OCI-M2 (cell line): ENCODE results near the gene UNC13C.
"Not testable (repeated sequence)": the region's sequence is repeated elsewhere in the genome, so short reads cannot be mapped to it uniquely, and the experiment has no call there.

Experiments
- DNase-seq: peaks from one replicate; lab custom pipeline; 2025; ENCODE audit not compliant: unreplicated experiment; lab: John Stamatoyannopoulos, UW

Gene UNC13C

DNA sequence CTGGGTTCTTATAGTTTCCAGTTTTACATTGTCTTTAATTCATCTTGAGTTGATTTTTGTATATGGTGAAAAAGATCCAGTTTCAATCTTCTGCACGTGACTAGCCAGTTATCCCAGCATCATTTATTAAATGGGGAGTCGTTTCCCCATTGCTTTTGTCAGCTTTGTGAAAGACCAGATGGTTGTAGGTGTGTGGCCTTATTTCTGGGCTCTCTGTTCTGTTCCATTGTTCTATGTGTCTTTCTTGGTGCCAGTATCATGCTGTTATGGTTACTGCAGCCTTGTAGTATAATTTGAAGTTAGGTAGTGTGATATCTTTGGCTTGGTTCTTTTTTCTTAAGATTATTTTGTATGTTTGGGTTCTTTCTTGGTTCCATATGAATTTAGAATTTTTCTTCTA lies 432.2 kb downstream of the UNC13C start:
- DNase-seq = no peak

DNA sequence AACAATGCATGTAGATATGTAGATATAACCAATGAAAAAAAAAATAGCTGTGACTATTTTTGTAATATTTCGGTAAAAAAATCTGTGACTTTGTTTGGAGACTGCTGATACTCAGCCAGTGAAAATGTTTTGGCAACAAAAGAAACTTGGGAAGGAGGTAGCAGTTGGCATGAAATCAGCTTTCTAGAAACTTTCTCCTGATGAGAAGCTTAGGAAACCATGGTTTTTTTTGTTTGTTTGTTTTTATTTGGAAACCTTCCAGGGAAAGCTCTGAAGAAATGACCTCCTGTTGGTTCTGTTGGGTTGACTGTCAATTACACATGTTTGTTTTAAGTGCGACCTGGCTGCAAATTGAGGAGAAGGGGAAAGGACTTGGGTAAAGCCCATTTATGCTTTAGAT lies 445.9 kb downstream of the UNC13C start:
- DNase-seq = no peak

DNA sequence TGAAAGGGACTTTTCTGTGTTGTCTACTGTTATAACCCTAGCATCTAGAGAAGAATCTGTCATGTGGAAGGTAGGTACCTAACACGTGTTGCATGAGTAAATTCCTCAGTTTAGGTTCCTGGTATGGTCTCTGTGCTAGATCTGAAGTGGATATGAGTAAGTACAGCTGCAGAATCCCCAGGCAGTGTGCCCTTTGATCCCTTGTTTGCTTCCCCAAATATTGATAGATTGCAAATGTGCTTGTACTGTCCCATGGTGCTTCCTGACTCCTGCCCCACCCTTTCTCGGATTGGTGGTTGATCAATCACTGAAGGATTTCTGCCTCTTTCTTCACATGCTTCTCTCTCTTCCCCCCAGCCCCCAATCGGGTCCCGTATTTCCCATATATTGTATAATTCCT lies 450.4 kb downstream of the UNC13C start:
- DNase-seq = no peak

DNA sequence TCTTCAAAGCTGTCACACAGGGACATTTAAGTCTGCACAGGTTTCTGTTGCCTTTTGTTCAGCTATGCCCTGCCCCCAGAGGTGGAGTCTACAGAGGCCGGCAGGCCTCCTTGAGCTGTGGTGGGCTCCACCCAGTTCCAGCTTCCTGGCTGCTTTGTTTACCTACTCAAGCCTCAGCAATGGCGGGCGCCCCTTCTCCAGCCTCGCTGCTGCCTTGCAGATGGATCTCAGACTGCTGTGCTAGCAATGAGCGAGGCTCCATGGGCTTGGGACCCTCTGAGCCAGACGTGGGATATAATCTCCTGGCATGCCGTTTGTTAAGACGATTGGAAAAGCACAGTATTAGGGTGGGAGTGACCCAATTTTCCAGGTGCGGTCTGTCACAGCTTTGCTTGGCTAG lies 472.0 kb downstream of the UNC13C start:
- not testable (repeated sequence) for DNase-seq

DNA sequence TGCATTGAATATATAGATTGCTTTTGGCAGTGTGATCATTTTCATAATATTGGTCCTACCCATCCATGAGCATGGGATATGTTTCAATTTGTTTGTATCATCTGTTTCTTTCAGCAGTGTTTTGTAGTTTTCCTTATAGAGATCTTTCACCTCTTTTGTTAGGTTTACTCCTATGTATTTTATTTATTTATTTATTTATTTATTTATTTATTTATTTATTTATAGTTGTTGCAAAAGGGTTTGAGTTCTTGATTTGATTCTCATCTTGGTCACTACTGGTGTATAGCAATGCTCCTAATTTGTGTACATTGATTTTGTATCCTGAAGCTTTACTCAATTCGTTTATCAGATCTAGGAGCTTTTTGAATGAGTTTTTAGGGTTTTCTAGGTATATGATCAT lies 478.2 kb downstream of the UNC13C start:
- DNase-seq = no peak

DNA sequence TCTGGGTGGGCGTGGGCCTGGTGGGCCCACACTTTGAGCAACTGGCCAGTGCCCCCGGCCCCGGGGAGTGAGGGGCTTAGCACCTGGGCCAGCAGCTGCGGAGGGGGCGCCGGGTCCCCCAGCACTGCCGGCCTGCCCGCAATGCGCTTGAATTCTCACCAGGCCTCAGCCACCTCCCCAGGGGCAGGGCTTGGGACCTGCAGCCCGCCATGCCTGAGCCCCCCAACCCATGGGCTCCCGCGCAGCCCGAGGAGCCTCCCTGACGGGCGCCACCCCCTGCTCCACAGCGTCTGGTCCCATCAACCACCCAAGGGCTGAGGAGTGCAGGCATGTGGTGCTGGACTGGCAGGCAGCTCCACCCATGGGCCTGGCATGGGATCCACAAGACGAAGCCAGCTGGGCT lies 484.3 kb downstream of the UNC13C start:
- DNase-seq = no peak

DNA sequence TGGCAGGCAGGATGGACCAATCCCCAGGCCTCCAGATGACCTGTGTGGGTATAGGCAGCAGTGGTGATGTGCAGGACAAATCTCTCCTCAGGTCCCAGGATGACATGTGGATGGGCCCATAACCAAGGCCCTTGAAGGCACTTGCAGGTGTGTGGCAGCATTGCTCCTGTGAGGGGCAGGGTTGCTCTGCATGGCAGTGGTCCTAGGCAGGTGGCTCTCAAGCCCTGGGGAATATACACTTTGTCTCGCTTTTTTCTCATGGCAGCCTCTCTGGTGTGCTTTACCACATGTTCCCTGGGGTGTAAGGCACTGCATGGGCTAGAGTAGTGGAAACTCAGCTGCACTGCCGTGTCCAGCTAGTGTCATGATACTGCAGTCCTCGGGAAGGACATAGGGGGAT lies 503.6 kb downstream of the UNC13C start:
- no peak for DNase-seq

DNA sequence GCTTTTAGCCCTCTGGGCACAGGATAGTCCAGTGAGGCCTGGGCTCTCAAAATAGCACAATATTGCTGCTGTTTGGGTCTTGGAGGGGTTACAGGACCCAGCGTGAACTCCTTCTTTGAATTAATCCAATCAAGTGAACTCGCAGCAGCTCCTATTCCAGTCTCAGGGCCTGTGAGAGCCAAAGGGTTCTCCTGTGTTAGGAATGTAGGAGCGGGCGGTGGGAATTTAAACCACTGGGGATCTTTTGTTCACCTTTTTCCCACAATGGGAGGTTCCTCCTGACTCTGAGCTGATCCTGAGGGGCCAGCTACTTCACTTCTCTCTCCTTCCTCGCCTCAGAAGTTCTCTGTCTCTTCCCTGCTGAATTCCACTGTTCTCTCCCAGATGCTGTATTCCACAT lies 504.0 kb downstream of the UNC13C start:
- DNase-seq = no peak

DNA sequence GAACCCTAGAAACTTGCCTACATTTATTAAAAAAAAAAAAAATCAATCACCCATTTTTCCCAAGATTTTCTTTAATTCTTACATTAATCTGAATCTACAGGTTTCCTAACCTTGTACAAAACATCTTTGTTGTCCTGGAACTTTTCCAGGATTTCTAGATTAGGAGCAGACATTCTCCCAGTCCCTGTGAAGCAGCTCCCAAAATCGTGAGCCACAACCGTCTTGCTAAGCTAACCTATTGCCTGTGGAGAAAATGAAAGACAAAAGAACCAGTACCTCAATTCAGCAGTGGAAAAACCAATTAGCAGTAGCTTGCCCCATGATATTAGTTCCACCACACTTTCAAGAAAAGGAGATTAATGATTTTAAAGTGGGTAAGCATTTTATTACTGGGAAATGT lies 522.1 kb downstream of the UNC13C start:
- DNase-seq = no peak

DNA sequence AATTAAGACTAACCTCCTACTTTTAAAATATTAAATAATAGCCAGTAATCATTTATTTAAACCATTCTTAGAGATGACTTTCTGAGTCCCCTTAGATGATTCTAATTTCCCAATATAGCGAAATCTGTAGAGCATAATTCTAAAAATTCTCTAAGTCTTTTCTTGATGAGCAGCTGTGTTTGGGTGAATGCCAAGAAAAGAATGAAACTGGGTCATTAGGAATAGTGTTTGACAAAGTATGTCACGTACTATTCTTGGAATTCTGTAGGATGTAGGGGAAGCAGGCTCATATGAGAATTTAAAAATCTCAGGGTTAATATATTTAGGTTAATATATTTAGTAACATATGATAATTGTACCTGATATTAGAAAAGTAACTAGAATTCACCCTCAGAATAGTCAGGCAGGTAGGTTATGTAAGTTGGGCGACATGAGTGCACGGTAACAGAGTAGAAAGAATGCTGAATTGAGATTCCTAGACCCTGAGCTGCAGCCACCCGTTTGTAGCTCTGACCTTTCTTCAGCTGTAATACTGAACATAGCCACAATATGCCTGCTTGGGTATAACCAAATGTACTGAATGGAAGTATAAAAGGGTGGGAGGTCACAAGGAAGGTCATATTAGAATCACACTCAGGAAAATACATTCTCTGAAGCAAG lies 524.3 kb downstream of the UNC13C start:
- DNase-seq = no peak

DNA sequence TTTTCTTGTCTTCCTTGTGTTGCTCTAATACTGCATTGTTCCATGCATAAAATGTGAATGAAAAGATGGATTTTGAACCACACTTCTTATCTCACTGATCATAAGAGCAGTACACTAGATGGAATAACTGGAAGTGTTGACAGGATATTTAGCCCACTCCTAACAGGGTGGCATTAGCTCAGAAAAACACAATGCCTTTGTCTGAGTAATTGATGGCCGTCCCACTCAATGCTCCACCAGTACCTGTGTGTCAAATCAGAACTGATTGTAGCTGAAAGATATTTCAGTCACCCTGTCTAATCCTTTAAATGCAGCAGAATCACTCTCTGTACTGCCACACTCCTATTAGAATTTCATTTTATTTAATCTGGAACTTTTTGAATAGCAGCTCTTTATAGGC lies 526.5 kb downstream of the UNC13C start:
- no peak for DNase-seq

DNA sequence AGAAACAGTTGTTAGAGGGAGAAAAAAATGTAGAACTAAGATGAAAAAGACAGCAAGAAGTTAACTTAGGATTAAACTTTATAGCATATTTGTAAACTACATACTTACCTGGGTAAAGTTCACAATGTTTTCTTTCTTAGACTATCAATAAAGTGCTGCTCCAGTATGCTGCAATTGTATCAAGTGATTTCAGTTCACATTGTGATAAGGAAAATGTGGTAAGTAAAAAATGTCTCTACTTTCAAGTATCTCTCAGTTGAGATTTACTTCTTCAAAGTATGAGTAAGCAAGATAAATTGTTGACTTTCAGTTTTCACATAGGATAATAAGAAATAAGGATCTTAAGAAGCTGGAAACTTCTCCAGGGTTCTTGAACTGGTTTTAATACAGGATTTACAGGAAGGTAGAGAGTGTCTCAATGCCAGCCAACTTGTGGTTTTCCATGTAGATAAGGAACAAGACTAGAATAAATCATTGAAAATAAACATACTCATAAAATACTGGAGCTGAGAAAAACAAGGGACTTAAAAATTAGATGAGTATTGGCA lies 528.8 kb downstream of the UNC13C start:
- no peak for DNase-seq

DNA sequence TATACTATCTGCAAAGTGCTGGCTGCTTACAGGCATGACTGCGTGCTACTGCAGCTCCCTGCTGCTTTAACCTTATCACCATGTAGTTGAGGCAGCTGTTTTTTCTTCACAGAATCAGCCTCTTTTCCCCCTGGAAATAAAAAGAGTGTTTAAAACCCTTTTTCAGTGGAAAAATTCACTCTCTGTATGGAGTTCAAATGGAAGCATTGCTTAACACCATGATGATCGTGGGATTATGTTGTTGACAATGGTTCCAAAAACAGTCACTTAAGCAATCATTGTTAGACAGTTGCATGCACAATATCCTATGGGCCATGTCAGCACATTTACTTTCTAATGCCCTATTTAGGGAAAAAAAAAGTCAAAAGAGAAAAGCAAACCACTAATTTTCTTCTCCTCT lies 536.4 kb downstream of the UNC13C start:
- no peak for DNase-seq

DNA sequence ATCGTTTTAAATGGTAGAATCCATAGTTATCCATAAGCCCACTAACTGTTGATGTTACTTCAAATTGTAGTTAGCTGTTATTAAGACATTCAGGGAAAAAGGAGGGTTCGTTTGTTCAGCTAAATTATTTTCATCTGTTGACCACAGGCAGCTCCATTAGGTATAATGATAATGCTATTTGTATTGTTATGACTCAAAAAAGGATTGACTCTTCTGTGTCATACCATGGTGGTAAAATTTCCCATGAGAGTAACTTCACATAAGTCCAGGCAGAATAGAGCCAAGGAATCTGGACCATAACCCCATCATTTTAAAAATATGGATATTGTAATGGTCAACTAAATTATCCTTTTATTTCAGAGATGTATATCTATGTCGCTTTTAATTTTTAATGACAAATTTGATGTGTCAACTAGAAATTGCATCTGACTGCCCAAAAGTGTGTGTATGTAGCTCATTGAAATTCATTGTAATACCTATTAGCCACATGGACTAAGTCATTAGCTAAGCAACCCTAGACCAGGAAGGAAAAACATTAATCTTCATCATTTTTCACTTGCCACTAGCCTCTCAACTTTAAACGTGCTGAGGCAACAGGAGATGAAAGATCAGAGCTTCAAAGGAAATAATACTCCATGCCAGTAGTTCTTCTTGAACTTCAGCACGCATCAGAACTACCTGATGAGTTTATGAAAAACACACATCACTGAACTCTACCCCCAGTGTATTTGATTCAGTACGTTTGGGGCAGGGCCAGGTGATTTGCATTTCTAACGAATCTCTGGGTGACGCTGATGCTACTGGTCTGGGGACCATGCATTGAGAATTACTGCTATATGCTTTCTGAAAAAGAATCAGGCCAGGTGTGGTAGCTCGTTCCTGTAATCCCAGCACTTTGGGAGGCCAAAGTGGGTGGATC lies 537.7 kb downstream of the UNC13C start:
- DNase-seq = no peak

DNA sequence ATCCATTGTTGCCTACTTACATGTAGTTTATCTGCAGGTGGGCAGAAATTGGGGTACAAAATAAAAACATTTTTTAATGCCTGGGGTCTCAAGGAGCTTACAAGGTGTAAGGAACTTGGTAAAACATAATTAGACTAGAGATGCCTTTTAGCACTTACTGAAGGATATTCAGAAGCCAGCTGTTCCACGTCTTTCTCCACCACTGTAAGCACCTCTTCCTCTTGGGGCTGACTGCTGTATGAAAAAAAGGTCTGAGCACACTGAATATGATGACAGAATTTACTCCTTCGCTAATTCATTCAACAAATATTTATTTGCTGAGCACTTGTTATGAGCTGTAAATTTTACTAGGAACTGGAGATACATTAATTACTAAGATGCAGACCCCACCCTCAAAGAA lies 539.1 kb downstream of the UNC13C start:
- DNase-seq = no peak

DNA sequence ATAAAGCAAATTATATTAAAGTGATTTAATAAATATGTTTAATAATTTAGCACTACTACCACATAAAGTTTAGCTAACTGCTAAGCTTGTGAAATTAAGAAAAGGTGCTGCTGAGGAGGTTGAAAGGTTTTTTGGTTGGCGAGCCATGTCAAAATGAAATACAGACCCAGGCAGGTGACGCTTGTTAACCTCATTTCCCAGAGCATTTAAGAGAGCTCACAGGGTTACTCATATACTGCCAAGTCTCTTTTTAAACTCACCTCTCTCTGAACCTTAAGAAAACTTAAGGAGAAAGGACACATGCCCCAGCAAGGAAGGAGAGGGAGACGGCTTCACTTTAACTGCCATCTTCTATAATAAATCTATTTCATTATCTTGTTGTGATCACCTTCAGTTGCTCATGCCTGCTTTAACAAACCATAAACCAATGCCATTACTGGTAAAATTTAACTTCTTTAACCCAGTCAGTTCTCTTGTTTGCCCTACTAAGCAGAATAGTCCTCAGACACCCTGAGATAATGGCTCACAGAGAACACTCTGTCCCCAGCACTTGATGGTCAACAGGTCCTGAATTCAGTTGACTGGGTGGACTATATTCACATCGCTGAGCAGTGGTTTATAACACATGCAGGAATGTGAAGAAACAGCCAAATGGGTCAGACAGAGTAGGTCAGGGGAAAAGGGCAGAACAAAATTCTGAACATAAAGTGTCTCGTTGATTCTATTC lies 540.1 kb downstream of the UNC13C start:
- DNase-seq = no peak

DNA sequence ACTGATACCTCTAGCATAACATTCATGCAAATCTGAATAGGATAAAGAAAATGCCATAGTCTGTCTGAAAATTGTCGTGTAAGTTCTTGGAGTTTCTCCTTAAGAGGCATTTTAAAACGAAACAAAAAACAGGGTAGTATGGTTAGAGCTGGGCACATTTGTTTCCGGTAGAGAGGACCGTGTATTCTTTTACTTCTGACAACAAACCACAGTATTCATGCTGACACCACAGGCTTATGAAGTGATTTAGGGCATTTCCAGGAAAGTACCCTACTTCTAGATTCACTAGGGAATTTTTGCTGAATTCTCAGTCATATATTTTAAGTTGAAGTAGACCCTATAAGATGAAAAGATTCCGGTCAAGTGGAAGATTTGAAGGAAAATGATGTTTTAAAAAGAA lies 541.3 kb downstream of the UNC13C start:
- no peak for DNase-seq

DNA sequence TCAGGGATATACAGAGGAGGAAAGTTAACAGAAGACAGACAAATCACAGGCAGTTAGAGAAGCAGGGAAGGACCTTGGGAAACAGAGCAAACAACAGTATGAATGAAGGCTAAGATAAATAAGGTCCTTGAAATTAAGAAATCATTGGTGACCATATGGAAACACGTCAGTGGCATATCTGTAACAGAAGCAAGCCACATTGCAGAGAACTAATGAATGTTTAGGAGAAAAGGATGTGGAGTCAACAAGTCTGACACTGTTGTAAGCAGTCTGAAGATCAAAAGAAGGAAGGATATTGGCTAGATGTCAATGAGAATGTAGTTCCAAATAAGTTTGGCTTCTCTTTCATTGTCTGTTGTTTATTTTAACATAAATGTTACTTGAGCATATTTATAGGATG lies 542.4 kb downstream of the UNC13C start:
- DNase-seq = no peak

DNA sequence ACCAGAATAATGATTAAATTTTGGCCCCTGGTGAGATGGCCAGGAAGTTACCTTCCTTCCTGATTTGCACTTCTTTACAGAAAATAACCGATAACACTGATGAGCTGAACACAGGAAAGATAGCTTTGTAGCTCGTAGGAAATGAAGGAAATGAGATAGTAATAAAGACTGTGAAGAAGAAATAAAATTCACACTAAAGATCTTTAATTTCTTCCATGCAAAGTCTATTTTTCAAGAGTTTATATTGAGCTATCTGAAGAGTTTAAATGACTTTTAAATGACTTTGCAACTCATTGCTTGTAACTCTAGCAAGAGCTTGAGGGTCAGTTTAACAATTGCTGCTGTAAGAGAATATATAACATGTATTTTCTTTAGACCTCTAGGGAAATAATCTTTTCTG lies 543.0 kb downstream of the UNC13C start:
- no peak for DNase-seq

DNA sequence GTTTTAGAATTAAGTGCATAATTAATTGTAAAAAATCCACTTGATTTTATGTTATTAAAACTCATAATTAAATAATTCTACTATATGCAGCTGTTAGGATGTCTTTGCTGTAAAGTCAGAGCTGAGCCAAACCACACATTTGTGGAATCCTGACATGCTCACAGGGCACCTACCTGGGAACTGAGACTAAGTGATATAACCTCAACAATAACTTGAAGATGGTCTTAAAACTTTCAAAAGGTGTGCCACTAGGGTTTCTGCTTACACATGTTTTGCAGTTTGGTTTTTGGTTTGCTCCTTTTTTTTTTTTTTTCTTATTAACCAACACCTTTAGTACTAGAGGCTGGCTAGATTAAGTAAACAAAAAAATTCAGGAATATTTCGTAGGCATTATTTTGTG lies 549.8 kb downstream of the UNC13C start:
- DNase-seq = no peak

DNA sequence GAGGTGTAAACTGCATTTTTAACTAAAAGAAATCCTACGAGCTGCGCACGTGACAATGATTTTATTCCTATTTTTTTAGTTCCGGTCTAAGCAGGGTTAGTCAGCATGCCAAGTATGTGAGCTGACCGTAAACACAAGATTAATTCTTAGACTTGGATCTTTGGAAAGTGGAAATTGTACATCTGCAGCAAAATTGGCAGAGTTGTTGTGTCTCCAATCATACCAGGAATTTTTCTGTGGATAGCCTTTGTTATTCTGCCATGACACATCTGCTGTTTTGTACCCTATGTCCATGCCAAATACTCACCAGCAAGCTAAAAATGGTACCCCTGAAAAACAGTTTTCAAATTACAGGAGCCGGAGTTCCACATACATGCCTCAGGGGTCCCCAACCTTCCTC lies 562.5 kb downstream of the UNC13C start:
- DNase-seq = no peak

DNA sequence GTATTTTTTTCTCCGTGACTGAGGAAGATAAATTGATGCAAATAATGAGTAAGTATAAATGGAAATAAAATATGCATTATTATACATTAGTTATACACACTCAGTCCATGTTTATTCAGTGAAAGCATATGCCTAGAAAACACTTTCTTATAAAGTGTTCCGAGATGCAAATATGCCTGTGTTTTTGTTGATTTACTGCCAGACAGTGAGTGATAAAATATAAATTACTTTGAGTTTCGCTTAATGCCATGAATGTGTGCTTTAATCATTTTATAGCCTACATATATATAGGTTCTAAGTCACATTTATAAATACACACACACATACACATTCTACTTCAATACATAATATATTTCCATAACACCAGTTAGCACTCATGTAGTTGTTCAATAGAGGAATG lies 569.2 kb downstream of the UNC13C start:
- DNase-seq = no peak
